ENCODE measurements around the gene IL17C.

IL17C gene

DNA sequence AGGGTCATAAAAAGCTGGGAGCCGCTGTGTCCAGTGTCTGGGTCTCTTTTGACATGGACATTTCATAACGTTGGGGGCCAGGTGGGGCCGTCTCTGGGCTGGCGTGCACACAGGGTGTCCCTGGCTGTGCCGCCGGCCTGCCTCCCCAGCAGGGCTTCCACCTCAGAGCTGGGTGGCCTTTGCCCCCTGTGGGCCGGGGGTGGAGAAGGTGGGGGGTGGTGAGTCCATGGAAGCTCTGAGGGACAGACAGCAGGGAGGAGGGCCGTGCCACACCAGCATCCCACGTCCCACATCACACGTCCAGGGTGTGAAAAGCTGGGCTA is 48.8 kb downstream of the IL17C start:
- no peak for DNase-seq

DNA sequence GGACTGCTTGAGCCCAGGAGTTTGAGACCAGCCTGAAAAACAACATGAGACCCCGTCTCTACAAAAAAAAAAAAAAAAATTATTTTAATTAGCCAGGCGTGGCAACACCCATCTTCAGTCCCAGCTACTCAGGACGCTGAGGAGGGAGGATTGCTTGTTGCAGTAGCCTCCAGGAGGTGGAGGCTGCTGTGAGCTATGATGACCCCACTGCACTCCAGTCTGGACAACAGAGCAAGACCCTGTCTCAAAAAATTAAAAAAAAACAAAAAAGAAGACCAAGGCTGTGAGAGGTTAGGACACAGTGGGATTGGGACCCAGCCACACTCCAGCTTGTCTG is 49.3 kb downstream of the IL17C start:
- no peak for DNase-seq

DNA sequence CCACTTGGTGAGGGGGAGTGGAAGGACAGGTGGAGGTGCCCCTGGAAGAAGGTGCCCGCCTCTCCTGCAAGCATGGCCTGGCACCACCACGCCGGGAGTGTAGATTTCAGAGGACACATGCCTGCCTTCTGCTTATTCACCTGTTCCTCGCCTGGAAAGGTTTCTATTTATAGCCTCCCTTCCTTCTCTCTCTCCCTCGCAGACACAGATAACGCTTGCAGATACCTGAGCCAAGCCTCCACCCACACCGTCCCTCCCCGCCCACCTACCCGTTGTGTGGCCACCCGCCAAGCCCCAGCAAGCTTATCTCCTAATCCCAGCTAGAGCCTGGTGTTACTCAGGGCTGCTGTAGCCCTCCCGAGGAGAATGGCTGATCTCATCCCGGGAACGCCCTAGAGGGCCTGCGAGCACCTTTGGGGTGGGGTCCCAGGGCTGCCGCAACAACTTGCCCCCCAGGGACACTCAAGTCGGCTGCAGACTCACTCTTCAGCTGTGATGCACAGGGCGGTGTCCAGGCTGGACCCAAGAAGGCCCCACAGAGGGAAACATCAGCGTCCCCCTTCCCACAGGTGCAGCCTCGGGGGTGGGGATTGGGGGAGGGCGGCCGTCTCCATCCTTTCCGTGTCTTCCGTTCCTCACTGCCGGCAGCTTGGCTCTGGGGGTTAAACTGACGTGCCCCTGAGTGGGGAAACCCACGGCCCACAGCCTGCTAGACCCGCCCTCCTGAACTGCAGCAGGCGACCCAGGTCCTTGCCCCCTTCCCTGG is 49.8 kb downstream of the IL17C start:
- DNase-seq: no peak
